Measurements from ENCODE around the gene HPX.

- no peak for TF ChIP-seq EZH2 (IDR thresholded peaks at IDR 0.05)
- no peak for TF ChIP-seq POLR2AphosphoS5 (IDR thresholded peaks at IDR 0.05; ENCODE audit: borderline replicate concordance, low read depth, low read length)
Measured at GRCh38 chr11:6417907-6418556, 22.8 kb downstream of the HPX start.

All from SK-N-MC (cell line).